ENCODE results near the gene CLDND2.

Gene CLDND2

GRCh38 chr19:51354103-51354741, 14.6 kb downstream of the CLDND2 start:
- no peak for DNase-seq

DNA sequence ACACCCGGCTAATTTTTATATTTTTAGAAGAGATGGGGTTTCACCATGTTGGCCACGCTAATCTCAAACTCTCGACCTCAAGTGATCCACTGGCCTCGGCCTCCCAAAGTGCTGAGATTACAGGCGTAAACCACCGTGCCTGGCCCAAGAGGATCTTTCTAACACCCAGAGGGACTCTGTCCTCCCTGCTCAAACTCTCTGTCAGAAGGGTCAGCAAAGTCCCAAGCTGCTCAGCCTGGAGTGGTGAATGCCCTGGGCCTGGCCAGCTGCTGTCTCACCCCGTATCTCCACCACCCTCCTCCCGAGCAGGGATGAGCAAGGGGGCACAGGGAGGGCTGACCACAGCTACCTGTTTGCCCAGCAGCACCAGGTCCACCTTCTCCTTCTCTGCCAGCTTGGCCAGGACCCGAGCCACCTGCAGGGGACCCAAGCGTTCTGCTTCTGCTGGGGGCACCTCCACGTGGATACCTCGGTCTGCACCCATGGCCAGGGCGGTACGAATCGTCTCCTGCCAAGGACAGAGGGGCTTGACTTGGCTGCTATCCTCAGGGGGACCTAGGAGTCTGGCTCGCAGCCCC, 15.9 kb downstream of the CLDND2 start:
- no peak for DNase-seq

GRCh38 chr19:51351266-51351990, 17.4 kb downstream of the CLDND2 start:
- DNase-seq: no peak

DNA sequence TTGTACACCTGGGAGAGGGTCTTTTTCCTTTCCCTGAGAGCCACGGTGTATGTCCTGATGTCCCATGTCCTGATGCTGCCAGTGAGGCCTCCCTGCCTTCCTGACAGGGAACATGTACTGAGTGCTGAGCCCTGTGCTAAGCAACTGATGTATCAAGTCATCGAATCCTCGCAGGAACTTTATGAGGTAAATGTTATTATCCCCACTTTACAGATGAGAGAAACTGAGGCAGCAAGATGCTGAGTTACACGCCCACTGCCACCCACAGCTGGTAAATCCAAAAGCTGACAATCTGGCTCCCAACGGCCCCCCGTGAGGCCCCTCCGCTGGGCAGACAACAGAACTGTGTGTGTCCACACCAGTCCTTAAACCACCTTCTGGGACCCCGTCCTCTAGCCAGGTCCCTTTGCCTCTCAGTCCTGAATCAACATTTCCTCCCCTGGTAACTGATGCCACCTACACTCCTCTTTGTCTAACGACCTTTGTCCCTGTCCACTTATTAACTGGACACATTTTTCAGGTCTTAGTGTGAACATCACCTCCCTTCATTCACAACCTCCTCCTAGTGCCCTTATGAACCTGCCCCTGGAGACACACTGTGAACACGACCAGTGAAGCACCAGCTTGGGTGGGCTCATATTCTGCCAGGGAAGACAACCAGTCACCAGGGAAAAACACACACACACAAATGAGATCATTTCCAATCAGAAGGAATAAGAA, 21.4 kb downstream of the CLDND2 start:
- DNase-seq: no peak

DNA sequence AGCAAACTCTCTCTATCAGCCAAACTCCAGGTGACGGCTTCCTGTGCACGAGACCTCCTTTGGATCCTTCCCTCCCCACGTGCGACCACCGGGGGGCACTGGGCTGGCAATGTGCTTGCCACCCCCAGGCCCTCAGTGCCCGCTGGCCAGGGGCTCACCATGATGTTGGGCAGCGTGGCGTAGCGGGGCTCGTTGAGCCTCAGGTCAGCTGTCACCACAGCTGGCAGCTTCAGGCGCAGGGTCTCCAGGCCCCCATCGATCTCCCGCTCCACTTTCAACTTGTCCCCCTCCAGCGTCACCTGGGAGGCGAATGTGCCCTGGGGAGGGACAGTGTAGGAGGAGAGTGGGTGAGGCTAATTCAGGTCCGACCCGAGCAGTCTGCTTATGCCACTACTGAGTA, 22.1 kb downstream of the CLDND2 start:
- DNase-seq: no peak

DNA sequence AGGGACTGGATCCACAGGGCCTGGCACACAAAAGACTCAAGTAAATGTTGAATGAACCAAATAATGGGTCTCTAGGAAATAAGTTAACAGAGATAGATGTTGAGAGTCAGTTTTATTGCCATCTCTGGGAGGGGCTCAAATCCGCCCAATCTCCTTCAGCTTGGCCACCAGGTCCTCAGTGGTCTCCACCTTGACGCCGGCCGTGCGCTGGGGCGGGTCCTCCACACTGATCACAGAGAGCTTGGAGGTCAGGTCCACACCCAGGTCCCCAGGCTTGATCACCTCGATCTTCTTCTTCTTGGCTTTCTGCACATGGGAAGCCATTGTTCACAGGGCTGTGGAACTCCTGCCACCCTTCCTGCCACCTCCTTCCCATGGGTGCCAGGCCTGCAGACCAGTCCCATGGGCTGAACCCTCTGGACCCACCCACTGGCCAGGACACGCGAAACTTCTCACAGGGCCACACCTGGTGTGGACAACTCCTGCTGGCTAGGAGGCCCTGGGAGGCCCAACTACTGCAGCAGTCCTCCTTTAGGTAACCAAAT, 23.7 kb downstream of the CLDND2 start:
- no peak for DNase-seq

DNA sequence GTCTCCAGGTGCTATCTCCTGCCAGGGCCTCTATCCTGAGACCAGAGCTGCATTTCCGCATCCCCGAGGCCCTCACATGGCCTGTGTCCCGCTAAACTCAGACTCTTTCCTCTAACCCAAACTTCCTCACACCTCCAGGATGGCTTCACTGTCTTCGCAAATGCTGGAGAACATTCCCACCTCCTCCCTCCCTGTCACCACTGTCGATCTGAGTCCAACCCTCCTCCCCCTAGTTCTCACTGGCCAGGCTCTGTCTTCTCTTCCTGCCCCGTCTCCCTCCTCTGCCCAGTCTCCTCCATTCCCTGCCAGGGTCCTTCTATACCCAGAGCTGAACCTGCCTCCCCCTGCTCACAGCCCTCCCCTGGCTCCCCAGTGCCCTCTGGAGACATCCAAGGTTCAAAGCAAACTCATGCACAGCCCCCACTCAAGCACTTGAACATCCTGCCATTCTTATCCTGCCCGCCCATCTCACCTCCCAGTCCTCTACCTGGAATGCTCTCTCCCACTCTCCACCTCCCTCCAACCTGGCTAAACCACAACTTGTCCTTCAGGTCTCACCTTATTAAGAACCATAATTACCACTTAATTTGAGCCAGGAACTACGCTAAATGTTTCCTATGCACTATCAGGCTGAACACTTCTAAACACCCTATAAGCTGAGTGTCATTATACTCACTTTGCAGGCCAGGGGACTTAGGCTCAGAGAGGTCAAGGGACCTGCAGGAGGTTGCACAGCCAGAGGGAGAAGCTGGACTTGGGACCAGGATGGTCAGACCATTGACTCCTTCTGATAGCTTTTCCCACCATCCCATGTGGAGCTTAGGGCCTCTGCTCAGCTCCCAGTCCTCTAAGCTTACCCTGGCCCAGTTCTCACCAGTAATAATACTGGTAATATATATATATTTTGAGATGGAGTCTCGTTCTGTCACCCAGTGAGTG, 25.9 kb downstream of the CLDND2 start:
- DNase-seq: no peak

GRCh38 chr19:51341976-51342580, 26.7 kb downstream of the CLDND2 start, which contains the start of gene VSIG10L:
VSIG10L (minus strand) TSS chr19:51342139; CDS start chr19:51342124, 15 bp downstream.
- DNase-seq: no peak

GRCh38 chr19:51341066-51341465, 27.7 kb downstream of the CLDND2 start:
- no peak for DNase-seq

DNA sequence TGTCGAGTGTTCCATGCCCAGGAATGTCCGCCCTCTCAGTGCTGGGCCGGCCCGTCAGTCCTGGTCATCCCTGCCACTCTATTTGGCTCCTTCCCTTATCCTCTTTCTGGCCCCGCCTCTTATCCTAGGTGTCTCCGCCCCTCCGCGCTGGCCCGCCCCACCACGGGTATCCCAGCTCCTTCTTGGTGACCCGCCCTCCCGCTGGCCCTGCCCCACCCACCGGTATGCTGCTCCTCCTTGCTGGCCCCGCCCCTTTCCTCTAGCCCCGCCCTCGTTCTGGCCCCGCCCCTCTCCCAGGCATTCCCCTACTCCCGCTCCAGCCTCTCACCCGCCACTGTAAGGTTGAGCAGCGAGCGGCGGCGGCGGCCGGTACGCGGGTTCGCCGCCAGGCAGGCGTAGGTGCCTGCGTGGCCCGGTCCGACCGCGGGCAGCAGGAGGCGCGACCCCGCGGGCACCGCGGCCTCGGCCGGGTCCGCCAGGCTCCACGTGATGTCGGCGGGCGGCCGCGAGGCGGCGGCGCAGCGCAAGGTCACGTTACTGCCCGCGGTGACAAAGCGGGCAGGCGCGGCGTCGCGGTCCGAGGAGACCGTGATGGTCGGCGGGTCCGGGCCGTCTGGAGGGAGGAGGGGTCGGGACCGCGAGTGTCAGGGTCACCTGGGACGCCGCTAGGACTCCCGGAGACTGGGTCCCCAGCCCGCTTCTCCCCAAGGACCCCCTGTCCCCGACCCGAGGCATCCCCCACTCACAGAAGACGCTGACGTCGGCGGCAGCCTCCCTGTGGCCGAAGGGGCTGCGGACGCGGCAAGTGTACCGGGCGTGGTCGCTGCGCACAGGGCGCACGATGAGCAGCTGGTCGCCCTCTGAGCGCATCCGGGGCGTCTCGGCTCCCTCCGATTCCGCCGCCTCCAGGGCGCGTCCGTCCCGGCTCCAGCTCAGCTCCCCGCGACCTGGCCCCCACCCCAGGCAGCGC, 28.8 kb downstream of the CLDND2 start:
- peak; percentile 91 to 93 for DNase-seq

GRCh38 chr19:51339313-51339686, 29.5 kb downstream of the CLDND2 start:
- DNase-seq: peak in 1 of 2 experiments; percentile 63

GRCh38 chr19:51338563-51339312, 30.1 kb downstream of the CLDND2 start:
- peak; percentile 68 to 77 for DNase-seq

DNA sequence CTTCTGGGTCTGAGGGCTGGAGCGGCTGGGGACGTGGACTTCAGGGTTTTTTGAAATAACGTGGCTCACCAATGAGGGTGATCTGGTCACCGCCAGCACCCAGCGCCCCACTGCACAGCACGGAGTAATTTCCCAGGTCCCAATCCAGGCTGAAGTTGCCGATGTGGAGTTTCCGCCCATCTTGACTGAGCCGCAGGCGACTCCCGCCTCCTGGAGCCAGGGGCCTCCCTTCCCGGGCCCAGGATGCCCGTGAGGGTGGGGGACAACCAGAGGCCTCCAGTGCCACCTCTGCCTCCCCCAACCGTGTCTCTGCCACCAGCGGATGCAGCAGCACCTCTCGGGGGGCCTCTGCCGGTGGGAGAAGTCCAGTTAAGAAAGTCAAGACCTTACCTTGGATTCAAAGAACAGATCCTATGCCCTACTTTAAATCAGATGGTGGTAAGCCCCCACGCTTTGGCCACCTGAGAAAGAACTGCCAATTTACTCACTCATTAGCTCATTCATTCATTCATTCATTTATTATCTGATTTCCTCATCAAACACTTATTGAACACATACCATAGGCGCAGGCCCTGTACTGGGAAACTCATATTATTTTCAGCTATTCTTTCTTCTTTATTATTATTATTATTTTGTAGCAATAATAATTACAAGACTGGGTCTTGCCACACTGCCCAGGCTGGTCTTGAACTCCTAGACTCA, 30.8 kb downstream of the CLDND2 start:
- DNase-seq: no peak

- DNase-seq: no peak
Measured at GRCh38 chr19:51337141-51337860, 31.5 kb downstream of the CLDND2 start.

DNA sequence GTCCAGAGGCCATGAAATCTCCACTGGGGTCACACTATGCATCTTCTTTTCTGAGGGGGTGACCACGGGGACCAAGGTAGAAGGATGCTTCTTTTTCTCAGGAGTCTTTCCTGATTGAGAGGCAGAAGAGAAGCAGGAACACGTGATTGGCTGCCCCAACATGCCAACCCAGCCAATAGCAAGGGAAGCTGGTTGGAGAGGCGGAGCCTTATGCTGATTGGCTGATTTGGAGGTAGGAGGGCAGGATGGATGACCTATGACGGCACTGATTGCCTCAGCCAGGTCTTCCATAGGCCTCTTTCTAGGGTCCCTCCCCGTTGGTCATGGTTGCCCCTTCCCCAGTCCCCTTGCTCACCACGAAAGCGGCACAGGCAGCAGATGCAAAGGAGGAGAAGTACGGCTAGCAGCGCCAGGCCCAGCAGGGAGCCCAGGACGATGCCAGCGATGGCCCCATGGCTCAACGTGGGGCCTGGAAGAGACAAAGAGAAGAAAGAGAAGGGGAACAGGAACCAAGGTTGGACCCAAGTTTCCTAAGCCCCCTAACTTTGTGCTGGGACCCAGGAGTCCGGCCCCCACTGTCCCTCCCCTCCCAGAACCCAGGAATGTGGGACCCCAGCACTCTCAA, 34.9 kb downstream of the CLDND2 start:
- DNase-seq: no peak

DNA sequence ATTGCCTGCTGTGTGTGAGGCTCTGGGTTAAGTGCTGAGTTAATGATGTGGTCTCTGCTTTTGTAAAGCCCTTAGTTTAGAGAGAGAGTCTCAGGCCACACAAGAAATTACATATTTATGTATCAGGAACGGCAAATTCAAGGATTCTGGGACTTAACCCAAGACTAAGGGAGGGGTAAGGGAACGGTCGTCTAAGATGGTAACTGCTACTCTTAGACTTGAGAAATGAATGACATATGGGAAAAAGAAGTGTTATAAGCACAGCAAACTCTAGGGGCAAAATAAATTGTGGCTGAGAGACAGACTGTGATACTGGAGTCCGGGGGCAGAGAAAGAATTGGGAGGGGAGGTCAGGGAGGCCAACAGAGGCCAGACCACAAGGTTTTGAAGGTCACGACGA, 37.1 kb downstream of the CLDND2 start:
- no peak for DNase-seq

DNA sequence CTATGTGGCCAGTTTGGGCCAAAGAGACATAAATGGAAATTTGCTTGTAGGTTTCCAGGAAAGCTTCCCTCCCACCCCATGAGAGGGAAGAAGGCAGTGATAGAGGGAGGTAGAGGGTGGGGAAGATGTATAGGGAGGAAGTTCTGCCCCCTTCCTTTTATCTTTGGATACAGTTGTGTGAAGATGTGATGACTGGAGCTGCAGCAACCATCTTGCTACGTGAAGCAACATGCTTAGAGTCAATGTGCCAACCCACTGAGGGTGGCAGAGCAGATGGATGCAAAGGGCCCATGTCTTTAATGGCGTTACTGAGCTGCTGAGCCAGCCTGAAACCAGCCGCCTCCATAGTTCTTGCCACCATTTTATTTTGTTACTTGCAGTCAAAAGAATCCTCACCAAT, 37.6 kb downstream of the CLDND2 start:
- no peak for DNase-seq

DNA sequence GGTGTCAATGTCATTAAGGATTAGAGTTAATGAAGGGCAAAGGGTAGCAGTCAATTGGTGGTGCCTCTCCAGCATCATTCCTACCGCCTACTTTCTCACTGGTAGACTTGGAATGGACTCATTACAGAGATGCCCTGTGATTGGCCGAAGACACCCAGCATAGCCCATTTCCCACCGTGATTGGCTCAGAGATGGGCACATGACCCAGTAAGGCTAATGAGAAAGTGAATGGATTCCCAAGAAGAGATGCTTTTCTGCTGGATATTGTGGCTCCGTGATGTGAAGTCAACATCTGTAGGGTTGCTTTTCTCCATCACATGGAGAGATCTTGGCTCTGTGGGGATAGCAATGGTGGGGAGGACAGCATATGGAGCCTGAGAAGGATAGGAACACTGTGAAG, 38.4 kb downstream of the CLDND2 start:
- no peak for DNase-seq
